Sigmoid colon (tissue), 4 donors: Measurements from ENCODE around the gene LHFPL6.

Experiments
- EP300 ChIP-seq, 4 donors: sonication (generic); formaldehyde crosslinking; IDR thresholded peaks; one replicate each; pipeline ENCODE4 v1.6.1; 2017; ENCODE audit warnings: antibody characterized with exemption in 4 of 4
- POLR2A ChIP-seq, 2 donors: fragments of 450-650 bp; IDR thresholded peaks; one replicate each; pipeline ENCODE4 v1.6.1; 2016; ENCODE audit warnings: antibody characterized with exemption in 2 of 2, mild to moderate bottlenecking in 2 of 2, moderate library complexity in 2 of 2
- POLR2AphosphoS5 ChIP-seq, 4 donors: sonication (generic); formaldehyde crosslinking; IDR thresholded peaks; one replicate each; pipeline ENCODE4 v1.6.1; 2017; ENCODE audit warnings: antibody characterized with exemption in 4 of 4
- TF ChIP-seq, protein P1 (sequence below), 4 experiments: fragments of 450-650 bp in 3 of 4; fragments of 200-600 bp in 1 of 4; IDR thresholded peaks; one replicate each; pipeline ENCODE4 v1.5.1; 2016 to 2019; ENCODE audit warnings: antibody characterized with exemption in 4 of 4, mild to moderate bottlenecking in 3 of 4, moderate library complexity in 2 of 4

DNA sequence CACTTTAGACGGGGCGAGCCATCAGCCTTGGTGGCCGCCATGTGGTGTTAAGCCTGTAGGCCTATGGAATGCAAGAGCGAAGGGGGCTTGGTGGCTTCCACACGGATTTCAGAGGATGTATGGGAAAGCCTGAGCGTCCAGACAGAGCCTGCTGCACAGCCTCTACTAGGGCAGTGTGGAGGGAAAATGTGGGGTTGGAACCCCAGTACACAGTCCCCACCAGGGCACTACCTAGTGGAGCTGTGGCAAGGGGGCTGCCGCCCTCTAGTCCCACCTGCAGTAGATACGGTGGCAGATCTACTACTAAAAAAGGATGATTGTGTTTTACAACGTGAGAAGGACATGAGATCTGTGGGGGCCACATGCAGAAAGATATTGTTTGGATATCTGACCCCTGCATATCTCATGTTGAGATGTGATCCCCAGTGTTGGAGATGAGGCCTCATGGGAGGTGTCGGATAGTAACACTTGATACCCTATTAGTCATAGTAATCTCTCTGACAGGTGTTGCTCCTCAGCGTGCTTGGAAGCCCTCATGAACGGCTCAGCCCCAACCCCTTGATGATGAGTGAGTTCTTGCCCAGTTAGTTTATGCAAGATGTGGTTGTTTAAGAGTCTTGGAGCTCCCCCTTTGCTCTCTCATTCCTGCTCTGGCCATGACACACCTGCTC lies 45.6 kb downstream of the LHFPL6 start:
- TF ChIP-seq, protein P1, sequence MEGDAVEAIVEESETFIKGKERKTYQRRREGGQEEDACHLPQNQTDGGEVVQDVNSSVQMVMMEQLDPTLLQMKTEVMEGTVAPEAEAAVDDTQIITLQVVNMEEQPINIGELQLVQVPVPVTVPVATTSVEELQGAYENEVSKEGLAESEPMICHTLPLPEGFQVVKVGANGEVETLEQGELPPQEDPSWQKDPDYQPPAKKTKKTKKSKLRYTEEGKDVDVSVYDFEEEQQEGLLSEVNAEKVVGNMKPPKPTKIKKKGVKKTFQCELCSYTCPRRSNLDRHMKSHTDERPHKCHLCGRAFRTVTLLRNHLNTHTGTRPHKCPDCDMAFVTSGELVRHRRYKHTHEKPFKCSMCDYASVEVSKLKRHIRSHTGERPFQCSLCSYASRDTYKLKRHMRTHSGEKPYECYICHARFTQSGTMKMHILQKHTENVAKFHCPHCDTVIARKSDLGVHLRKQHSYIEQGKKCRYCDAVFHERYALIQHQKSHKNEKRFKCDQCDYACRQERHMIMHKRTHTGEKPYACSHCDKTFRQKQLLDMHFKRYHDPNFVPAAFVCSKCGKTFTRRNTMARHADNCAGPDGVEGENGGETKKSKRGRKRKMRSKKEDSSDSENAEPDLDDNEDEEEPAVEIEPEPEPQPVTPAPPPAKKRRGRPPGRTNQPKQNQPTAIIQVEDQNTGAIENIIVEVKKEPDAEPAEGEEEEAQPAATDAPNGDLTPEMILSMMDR (IDR thresholded peaks at IDR 0.05): no peak
- TF ChIP-seq POLR2AphosphoS5 (IDR thresholded peaks at IDR 0.05) (no peak), POLR2A (IDR thresholded peaks at IDR 0.05) (no peak), EP300 (IDR thresholded peaks at IDR 0.05) (no peak)
